HG03354 (cell line): ENCODE measurements around the gene SLC12A1.

Source experiments
- ATAC-seq: cut with Tn5 transposase; IDR thresholded peaks from one replicate; pipeline ENCODE4 v1.9.1; 2021; ENCODE audit warnings: mild to moderate bottlenecking; ENCODE audit not compliant: unreplicated experiment, poor library complexity, severe bottlenecking

Gene SLC12A1

GRCh38 chr15:48239334-48239733 is 33.2 kb downstream of the SLC12A1 start:
- no peak for ATAC-seq

DNA sequence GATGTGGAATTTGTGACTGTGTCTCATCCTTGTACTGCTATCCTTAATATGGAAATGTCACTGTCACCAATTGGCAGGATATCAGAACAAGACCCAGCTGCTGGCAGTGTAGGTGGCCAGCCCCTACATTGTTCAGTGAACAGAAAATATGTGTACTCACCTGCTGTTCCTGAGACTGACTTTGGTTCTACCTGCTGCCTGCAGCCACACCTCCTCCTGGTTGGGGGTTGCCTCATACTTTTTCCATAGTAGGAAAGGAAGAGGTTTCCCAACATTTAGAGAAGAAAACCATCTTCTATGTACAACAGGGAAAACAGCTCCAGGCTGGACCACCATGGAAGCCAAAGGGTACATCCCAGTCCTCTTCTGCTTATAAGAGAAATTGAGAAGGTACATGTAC is 35.9 kb downstream of the SLC12A1 start:
- ATAC-seq: no peak

GRCh38 chr15:48242535-48242934 is 36.4 kb downstream of the SLC12A1 start:
- no peak for ATAC-seq

DNA sequence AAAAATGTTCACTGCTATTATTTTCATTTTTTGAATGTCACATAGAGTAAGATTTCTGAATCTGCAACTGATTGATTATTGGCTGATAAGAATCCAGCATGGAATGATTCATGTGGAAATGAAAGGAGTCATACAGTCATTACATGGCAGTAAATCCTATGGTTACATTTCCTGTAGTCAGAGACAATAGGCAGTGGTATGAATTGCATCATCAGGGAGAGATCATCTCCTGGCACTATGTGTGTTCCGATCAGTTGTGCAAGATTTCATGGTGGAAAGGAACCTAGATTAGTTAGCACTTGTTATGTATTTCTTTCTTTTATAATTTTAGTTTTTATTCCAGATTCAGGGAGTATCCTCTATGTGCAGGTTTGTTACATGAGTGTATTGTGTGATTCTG is 38.8 kb downstream of the SLC12A1 start:
- no peak for ATAC-seq

DNA sequence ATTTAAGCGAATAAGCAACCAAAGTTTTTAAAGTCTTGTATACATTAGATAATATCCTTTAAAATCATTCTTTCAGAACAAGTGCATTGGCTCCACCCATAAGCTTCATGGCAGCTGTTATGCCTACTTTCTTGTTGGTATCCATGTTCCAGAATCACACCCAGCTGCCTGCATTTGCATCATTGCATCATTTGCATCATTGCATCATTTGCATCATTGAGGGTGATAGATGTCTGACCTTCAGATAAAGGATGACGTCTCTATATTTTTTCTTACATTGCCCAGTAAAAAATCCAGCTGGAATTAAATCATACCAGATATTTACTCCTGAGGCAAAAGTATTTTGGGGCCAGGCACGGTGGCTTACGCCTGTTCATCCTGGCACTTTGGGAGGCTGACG is 42.3 kb downstream of the SLC12A1 start:
- ATAC-seq: no peak

- ATAC-seq: no peak
Measured at GRCh38 chr15:48250640-48251076, 44.6 kb downstream of the SLC12A1 start.

DNA sequence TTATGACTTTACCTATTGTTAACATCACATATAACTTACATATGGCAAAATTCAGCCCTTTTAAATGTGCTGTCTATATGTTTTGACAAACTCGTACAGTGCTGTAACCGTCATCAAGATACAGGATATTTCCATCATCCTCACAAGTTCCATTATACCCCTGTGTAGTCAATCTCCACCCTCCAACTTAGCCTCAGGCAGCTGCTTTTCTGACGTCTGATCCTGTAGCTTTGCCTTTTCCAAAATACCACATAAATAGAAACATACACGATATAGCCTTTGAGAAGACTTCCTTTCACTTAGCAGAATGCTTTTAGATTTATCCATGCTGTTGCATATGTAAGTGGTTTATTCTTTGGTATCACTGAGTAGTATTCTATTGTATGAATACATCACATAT is 47.1 kb downstream of the SLC12A1 start:
- no peak for ATAC-seq

- ATAC-seq: no peak
Measured at GRCh38 chr15:48265135-48265534, 59.0 kb downstream of the SLC12A1 start.

DNA sequence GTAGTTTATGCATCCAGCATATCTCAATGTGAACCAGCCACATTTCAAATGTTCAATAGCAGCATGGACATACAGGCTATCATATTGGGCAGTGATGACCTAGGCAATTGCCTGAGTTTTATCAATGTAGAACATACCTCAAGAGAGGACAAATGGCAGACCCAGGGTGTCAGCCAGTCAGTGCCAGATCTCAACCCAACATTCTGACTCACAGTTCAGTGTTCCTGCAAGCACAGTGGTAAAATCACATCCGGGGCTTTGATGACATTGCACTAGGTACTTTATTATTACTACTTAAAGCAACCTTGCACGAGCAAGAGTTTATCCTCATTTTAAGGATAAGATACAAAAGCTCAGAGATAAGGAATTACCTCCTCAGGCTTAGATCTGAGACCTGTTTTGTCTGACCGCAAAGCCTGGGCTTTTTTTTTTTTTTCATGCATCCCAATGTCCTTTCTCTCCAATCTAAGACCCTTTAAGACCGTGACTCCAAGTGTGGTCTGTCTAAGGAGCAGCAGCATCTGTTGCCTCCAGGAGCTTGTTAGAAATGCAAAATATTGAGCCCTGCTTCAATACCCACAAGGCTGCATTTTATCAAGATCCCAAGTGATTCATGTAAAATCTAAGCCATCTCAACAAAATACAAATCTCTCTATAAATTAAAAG is 60.1 kb downstream of the SLC12A1 start:
- ATAC-seq: no peak

DNA sequence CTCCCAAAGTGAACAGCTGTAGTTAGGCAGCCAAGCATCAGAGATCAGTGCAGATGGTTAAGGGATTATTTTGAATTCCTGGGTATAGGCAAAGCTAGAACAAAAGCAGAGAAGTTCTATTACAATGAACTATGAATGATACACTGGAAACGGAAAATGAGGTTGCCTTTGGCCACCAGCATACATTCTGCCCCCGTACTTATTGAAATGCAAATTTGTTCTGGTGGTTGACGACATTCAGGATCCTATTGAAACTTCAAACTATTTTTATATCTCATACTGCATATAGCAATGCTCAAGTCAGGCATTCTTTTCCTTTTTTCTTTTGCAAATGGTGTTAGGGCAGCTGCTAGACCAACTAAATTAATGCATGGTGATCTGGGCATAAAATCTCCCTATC is 61.7 kb downstream of the SLC12A1 start:
- no peak for ATAC-seq

DNA sequence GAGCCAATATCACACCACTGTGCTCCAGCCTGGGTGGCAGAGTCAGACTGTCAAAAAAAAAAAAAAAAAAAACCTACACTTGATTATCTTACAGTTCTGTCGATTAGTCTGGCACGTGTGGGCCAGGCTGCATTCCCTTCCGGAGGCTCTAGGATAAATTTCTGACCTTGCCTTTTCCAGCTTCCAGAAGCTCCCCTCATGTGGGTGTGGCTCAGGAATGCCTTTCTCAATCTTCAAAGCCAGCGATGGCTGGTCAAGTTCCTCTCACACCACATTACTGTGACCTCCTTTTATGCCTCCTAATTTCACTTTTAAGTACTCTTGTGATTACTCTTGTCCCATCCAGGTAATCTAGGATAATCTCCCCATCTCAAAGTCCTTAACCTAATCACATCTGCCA is 66.9 kb downstream of the SLC12A1 start:
- ATAC-seq: no peak

GRCh38 chr15:48278666-48279065 is 72.6 kb downstream of the SLC12A1 start:
- ATAC-seq: no peak

DNA sequence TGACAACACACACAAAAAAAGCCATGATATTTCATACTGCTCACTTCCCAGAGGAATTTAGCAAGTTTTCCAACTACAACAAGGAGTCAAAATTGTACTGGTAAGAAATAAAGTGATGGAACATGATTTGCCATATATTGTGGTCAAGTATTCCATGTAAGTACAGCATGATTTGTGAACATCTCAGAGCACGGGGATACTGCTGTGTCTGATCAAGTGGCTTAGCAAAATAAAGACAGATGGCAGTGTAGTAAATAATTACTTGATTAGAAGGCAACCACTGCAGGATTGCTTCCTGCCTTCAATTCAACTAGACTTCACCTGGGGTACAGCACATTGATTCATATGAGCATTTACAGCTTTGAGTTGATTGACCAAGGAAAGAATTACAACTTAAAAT is 73.5 kb downstream of the SLC12A1 start:
- ATAC-seq: no peak

- no peak for ATAC-seq
Measured at GRCh38 chr15:48281674-48282073, 75.6 kb downstream of the SLC12A1 start.

GRCh38 chr15:48282216-48282615 is 76.1 kb downstream of the SLC12A1 start:
- no peak for ATAC-seq

DNA sequence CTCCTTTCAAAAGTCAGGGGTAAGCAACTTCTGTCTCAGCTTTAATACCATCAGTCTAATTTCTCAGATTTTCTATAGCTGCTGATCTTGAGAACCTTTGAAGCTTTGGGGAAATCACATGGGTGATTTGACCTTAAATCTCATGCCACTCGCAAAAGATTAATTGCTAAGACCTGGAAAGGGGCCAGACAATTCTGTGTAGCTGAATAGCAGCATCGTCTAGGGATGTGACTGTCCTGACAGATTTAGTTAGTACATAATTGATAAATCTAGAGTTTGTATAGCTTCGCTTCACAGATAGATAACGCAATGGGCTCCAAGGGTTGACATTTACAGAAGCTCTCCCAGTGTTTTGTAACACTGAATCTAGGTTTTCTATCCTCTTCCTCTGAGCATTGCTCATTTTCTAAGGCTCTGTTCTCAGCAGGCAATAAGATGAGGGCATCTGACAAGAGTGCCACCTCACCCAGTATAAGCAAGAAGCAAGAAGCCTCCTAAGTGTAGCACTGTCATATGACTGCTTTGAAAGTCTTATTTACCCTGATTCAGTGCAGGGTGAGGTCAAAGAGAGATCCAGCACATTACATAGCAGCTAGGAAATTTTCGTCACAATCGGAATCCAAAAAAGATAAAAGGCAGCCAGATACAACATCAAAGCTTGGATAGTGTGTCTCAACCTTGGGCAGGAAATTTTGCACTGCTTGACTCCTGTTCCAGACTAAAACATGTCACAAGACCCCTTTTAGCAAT is 77.5 kb downstream of the SLC12A1 start:
- ATAC-seq: no peak

GRCh38 chr15:48285329-48286214 is 79.5 kb downstream of the SLC12A1 start:
- peak; percentile 89 for ATAC-seq

- no peak for ATAC-seq
Measured at GRCh38 chr15:48289628-48290027, 83.5 kb downstream of the SLC12A1 start.

GRCh38 chr15:48292458-48292857 is 86.4 kb downstream of the SLC12A1 start:
- no peak for ATAC-seq

GRCh38 chr15:48297668-48298067 is 91.6 kb downstream of the SLC12A1 start:
- no peak for ATAC-seq
